ENCODE results near the gene CLPTM1.

The CLPTM1 gene

GRCh38 chr19:44930088-44930487, 25.1 kb upstream of the CLPTM1 start:
- no peak for DNase-seq (ENCODE audit: low spot score)
- in situ Hi-C loops (cut with MboI; ENCODE audit: low sequenced_read_pairs, unreplicated experiment), result no loop called here
- no peak for TF ChIP-seq CTCF (IDR thresholded peaks at IDR 0.05; ENCODE audit: borderline replicate concordance, control extremely low read depth, extremely low read depth, insufficient read depth, missing control alignments)

GRCh38 chr19:44931541-44931940, 23.6 kb upstream of the CLPTM1 start:
- in situ Hi-C loops (cut with MboI; ENCODE audit: low sequenced_read_pairs, unreplicated experiment), result no loop called here
- no peak for TF ChIP-seq CTCF (IDR thresholded peaks at IDR 0.05; ENCODE audit: borderline replicate concordance, control extremely low read depth, extremely low read depth, insufficient read depth, missing control alignments)
- no peak for DNase-seq (ENCODE audit: low spot score)

- no peak for DNase-seq (ENCODE audit: low spot score)
- in situ Hi-C loops (cut with MboI; ENCODE audit: low sequenced_read_pairs, unreplicated experiment), result no loop called here
- no peak for TF ChIP-seq CTCF (IDR thresholded peaks at IDR 0.05; ENCODE audit: borderline replicate concordance, control extremely low read depth, extremely low read depth, insufficient read depth, missing control alignments)
These were observed 15.5 kb upstream of the CLPTM1 start for GRCh38 chr19:44939668-44940067.

- in situ Hi-C loops (cut with MboI; ENCODE audit: low sequenced_read_pairs, unreplicated experiment), result no loop called here
- TF ChIP-seq CTCF (IDR thresholded peaks at IDR 0.05; ENCODE audit: borderline replicate concordance, control extremely low read depth, extremely low read depth, insufficient read depth, missing control alignments), result no peak
- DNase-seq (ENCODE audit: low spot score), result peak; percentile 40
These were observed 13.1 kb upstream of the CLPTM1 start, which contains the start of gene APOC4 for GRCh38 chr19:44942067-44942571. TSS of gene APOC4 (plus strand) at chr19:44942237. CDS start at chr19:44942278, 41 bp downstream.

GRCh38 chr19:44943801-44944249, 11.4 kb upstream of the CLPTM1 start:
- DNase-seq (ENCODE audit: low spot score), result peak; percentile 92
- TF ChIP-seq CTCF (IDR thresholded peaks at IDR 0.05; ENCODE audit: borderline replicate concordance, control extremely low read depth, extremely low read depth, insufficient read depth, missing control alignments), result no peak
- in situ Hi-C loops (cut with MboI; ENCODE audit: low sequenced_read_pairs, unreplicated experiment), result no loop called here

GRCh38 chr19:44947041-44947581, 8.1 kb upstream of the CLPTM1 start:
- in situ Hi-C loops (cut with MboI; ENCODE audit: low sequenced_read_pairs, unreplicated experiment), result no loop called here
- no peak for DNase-seq (ENCODE audit: low spot score)
- TF ChIP-seq CTCF (IDR thresholded peaks at IDR 0.05; ENCODE audit: borderline replicate concordance, control extremely low read depth, extremely low read depth, insufficient read depth, missing control alignments), result no peak

Measured in GM13976 (cell line).